Activated T-cell treated with anti-CD3 and anti-CD28 coated beads, Interleukin-2, amount 50 U/mL, for 72 hours (primary cell): ENCODE measurements around the gene MBD3. TPM values are rescaled to one million over a fixed set of nuclear protein-coding genes. Genes with fewer than 3 reads are reported as not detected.

Source experiments
- ATAC-seq, 2 donors: fragments of 150-1000 bp; cut with Tn5 transposase; replicated peaks in 1 of 2; 2 replicates each; pipeline ENCODE4 v1.10.0; 2021; ENCODE audit warnings: moderate library complexity in 2 of 2, mild to moderate bottlenecking in 1 of 2
- DNase-seq, 2 donors: peaks; one replicate each; pipeline ENCODE4 v3.0.0; 2021 to 2022; ENCODE audit warnings: mixed read lengths in 1 of 2
- H3K27ac Mint-ChIP-seq: one replicate; pipeline ENCODE4 v1.8.0; 2022; ENCODE audit warnings: mild to moderate bottlenecking, moderate library complexity, mixed read lengths
- H3K27me3 Mint-ChIP-seq: one replicate; pipeline ENCODE4 v1.8.0; 2022; ENCODE audit warnings: low read depth, mixed read lengths
- H3K36me3 Mint-ChIP-seq, 2 donors: one replicate each; pipeline ENCODE4 v1.8.0; 2022; ENCODE audit warnings: mixed read lengths in 2 of 2, mild to moderate bottlenecking in 1 of 2; ENCODE audit not compliant: insufficient read depth in 2 of 2
- H3K4me1 Mint-ChIP-seq: one replicate; pipeline ENCODE4 v1.8.0; 2022; ENCODE audit warnings: low read depth, mixed read lengths
- H3K4me3 Mint-ChIP-seq, 2 donors: one replicate each; pipeline ENCODE4 v1.8.0; 2022; ENCODE audit warnings: mild to moderate bottlenecking in 2 of 2, mixed read lengths in 2 of 2, moderate library complexity in 2 of 2
- H3K9me3 Mint-ChIP-seq, 2 donors: one replicate each; pipeline ENCODE4 v1.8.0; 2022; ENCODE audit warnings: mixed read lengths in 2 of 2
- total RNA-seq, 2 donors: library from RNA; stranded (reverse); gene quantifications; one replicate each; pipeline ENCODE4 v1.2.3, GENCODE V29; 2022

Gene MBD3
- total RNA-seq, 2 donors from 2014 or later: 71.2 to 77.9 TPM

- Mint-ChIP-seq H3K4me3 (no peak overlapping the region), H3K4me1 (no peaks in the 10 kb centered on the region), H3K27me3 (no peaks in the 10 kb centered on the region), H3K27ac (no peak overlapping the region), H3K36me3 (peaks cover 3 to 19% of the 10 kb centered on the region in 2 donors), H3K9me3 (no peaks in the 10 kb centered on the region)
- ATAC-seq (no peak), DNase-seq (no peak)
These were observed 11.7 kb downstream of the MBD3 start for GRCh38 chr19:1580957-1581356.

GRCh38 chr19:1580382-1580781 lies 12.3 kb downstream of the MBD3 start:
- H3K27me3 Mint-ChIP-seq: no peaks in the 10 kb centered on the region
- no peaks in the 10 kb centered on the region for H3K9me3 Mint-ChIP-seq
- no peaks in the 10 kb centered on the region for H3K4me1 Mint-ChIP-seq
- no peak overlapping the region for H3K4me3 Mint-ChIP-seq
- ATAC-seq (no peak), DNase-seq (no peak)
- H3K36me3 Mint-ChIP-seq: peaks cover 3 to 21% of the 10 kb centered on the region in 2 donors
- H3K27ac Mint-ChIP-seq: no peak overlapping the region

GRCh38 chr19:1579222-1579621 lies 13.4 kb downstream of the MBD3 start:
- H3K9me3 Mint-ChIP-seq: no peaks in the 10 kb centered on the region
- H3K4me1 Mint-ChIP-seq: no peaks in the 10 kb centered on the region
- DNase-seq: no peak
- H3K27me3 Mint-ChIP-seq: no peaks in the 10 kb centered on the region
- ATAC-seq: no peak
- no peak overlapping the region for H3K27ac Mint-ChIP-seq
- peaks cover 0 to 15% of the 10 kb centered on the region in 2 donors for H3K36me3 Mint-ChIP-seq
- H3K4me3 Mint-ChIP-seq: no peak overlapping the region

DNA sequence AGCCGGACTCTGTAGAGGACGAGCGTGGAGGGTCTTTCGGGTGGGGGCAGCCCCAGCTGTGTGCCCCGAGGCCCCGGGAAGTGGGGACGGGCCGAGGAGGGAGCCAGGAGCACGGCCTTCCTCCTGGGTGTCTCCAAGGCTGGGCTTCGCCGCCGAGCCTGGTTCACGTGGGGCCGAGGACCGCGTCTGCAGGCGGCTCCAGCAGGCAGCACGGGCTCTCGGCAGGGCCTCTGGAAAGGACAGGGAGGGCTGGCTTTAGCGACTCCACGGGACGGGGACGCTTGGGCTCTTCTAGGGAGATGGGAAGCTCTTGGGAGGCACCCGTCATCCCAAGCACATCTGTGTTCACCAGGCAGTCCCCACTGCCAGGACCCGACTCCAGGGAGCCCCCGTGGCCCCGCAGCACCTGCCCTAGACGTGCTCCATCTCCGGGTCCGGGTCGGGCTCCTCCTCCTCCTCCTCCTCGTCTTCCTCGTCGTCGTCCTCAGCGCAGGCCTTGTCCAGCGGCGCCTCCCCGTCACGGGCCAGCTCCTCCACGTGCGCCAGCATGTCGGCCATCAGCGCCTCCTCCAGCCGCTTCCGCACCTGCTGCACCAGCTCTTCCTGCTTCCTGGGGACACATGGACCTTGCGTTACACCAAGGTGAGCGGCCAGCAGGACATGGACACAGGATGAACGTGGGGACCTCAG lies 14.6 kb downstream of the MBD3 start:
- no peak for ATAC-seq
- DNase-seq: no peak
- Mint-ChIP-seq H3K4me3 (no peak overlapping the region), H3K27me3 (no peaks in the 10 kb centered on the region), H3K9me3 (no peaks in the 10 kb centered on the region), H3K27ac (no peak overlapping the region), H3K4me1 (no peaks in the 10 kb centered on the region), H3K36me3 (peaks cover 0 to 14% of the 10 kb centered on the region in 2 donors)

DNA sequence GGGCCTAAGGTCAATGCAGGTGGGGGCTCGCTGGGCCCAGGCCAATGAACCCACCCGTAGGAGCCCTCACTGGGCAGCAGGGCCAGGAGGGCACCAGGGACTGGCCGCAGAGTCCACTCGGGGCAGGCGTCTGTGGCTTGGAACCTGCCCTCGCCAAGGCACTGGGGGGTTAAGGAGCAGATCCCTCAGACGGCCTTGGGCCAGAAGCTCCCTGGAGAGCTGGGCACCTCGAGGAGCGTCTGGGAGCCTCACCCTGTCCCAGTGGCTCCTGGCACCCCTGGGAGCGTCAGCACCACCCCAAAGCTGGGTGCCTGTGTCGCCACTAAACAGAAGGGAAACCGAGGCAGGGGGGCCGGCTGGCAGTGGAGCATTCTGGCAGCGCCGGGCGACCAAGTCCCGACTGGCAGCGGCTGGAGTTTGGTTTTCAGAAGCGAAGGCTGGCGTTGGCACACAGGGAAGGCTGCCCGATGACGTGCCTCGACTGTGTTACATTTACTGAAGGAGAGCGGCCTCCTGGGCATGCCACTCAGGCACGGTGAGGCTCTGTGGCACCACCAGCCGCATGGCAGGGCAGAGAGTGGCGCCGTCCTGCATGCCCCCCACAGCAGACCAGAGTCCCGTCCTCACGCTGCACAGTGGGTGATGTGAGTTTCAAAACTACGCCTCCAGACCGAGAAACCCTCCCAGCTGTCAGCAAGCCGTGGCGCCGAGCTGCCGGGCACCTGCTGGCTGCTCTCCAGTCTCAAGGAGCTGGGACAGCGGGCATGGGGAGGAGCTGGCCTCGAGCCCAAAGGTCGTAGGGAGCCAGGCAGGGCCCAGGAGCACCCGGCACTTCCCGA lies 15.4 kb downstream of the MBD3 start:
- ATAC-seq: no peak
- H3K9me3 Mint-ChIP-seq: no peaks in the 10 kb centered on the region

DNA sequence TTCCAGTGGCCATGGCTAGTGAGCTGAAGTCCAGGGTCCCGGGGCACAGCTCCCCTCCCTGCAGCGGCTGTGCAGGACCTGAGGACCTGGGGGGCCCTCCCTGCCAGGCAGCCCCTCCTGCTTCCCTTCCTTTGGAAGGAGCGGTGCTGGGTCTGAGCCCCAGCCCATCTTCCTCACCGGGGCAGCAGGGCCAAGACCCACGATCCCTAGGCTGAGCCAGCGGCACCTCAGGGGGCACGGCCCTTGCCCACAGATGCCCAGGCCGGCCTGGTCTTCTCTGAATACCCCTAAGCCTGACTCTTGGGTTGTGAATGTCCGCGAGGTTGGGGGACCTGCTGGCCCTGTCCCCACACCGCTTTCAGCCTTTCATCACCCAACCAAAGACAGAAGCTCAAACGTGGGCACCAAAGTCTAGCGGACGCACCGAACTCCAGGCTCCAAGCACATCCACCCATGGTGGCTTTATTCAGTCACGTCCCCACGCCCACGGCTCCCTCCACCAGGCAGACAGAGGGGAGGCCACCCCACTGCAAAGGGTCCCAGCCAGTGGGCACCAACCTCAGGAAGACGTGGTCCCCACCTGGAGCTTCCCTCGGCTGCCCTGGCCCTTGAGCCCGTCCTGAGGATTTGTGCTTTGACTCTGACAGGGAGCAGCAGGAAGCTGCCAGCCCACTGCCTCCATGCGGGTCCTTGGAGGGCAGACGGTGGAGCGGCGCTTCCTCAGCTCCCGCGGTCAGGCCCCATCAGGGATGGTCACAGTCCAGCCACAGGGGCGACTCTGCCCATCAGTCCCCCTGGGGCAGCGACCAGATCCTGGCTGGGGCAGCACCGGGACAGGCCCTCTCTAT lies 16.2 kb downstream of the MBD3 start:
- Mint-ChIP-seq H3K27ac (no peak overlapping the region), H3K4me3 (no peak overlapping the region), H3K4me1 (no peaks in the 10 kb centered on the region), H3K9me3 (no peaks in the 10 kb centered on the region), H3K36me3 (peaks cover 0 to 13% of the 10 kb centered on the region in 2 donors), H3K27me3 (no peaks in the 10 kb centered on the region)
- DNase-seq: no peak
- peak in 1 of 2 donors; percentile 13 for ATAC-seq

More for the DNA sequence above, 15.4 kb downstream of the MBD3 start:
- Mint-ChIP-seq H3K4me1 (no peaks in the 10 kb centered on the region), H3K27ac (no peak overlapping the region), H3K36me3 (peaks cover 0 to 13% of the 10 kb centered on the region in 2 donors), H3K4me3 (no peak overlapping the region), H3K27me3 (no peaks in the 10 kb centered on the region)
- no peak for DNase-seq

GRCh38 chr19:1575323-1576241 lies 17.1 kb downstream of the MBD3 start:
- DNase-seq (no peak), ATAC-seq (no peak)
- H3K9me3 Mint-ChIP-seq: no peaks in the 10 kb centered on the region
- no peak overlapping the region for H3K27ac Mint-ChIP-seq
- H3K4me1 Mint-ChIP-seq: no peaks in the 10 kb centered on the region
- peaks cover 0 to 13% of the 10 kb centered on the region in 2 donors for H3K36me3 Mint-ChIP-seq
- no peak overlapping the region for H3K4me3 Mint-ChIP-seq
- H3K27me3 Mint-ChIP-seq: peaks cover 2% of the 10 kb centered on the region

DNA sequence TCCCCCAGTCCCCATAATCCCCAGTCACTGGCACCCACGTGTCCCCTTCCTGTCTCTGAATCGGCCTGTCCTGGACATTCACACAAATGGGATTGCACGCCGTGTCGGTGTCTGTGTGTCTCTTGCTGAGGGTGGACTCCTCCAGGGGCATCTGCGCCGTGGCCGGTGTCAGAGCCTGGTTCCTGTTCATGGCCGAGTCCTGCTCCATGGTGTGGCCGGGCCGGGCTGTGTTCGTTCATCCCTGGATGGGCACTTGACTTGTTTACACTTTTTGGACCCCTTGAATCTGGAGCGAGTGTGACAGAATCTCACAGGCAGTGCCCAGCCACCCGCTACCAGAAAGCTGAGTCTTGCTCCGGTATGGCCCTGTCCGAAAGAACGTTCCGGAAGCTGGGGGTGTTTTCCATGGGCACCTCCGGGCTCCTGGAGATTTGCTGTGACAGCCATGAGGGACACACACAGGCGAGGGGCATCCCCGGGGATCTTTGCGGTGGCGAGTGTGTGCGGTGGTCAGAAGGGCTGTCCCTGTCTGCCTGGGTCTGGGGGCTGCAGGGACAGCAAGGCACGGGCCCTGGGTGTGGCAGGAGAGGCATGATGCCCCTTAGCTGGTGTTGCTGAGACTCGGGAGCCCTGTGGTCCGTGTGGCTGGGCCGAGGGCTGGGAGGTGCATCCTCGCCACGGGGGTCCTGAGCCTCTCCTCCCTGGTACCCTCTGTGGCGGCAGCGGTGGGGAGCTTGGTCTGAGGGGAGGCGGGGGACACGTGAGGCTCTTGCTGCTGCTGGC lies 18.1 kb downstream of the MBD3 start:
- no peak for DNase-seq
- Mint-ChIP-seq H3K36me3 (peaks cover 0 to 7% of the 10 kb centered on the region in 2 donors), H3K9me3 (no peaks in the 10 kb centered on the region), H3K27me3 (peaks cover 12% of the 10 kb centered on the region), H3K27ac (no peak overlapping the region), H3K4me1 (peaks cover 7% of the 10 kb centered on the region), H3K4me3 (no peak overlapping the region)
- no peak for ATAC-seq

DNA sequence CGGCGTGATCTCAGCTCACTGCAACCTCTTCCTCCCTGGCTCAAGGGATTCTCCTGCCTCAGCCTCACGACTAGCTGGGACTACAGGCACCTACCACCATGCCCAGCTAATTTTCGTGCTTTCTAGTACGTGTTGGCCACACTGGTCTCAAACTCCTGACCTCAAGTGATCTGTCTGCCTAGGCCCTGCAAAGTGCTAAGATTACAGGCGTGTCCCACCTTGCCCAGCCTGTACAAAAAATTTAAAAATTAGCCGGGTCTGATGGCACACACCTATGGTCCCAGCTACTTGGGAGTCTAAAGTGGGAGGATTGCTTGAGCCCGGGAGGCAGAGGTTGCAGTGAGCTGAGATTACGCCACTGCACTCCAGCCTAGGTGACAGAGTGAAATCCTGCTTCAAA lies 19.9 kb downstream of the MBD3 start:
- peaks cover 13% of the 10 kb centered on the region for H3K27me3 Mint-ChIP-seq
- no peak for DNase-seq
- ATAC-seq: no peak
- H3K27ac Mint-ChIP-seq: no peak overlapping the region
- H3K36me3 Mint-ChIP-seq: peaks cover 0 to 3% of the 10 kb centered on the region in 2 donors
- no peaks in the 10 kb centered on the region for H3K9me3 Mint-ChIP-seq
- H3K4me1 Mint-ChIP-seq: peaks cover 7% of the 10 kb centered on the region
- H3K4me3 Mint-ChIP-seq: no peak overlapping the region

GRCh38 chr19:1571358-1571757 lies 21.3 kb downstream of the MBD3 start:
- ATAC-seq: no peak

DNA sequence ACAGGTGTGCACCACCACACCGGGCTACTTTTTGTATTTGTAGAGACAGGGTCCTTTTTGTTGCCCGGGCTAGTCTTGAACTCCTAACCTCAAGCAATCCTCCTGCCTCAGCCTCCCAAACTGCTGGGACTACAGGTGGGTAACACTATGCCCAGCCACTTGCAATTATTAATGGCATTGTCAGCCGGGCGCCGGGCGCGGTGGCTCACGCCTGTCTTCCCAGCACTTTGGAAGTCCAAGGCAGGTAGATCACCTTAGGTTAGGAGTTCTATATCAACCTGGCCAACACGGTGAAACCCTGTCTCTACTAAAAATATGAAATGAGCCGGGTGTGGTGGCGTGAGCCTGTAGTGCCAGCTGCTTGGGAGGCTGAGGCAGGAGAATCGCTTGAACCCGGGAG lies 21.8 kb downstream of the MBD3 start:
- ATAC-seq (no peak), DNase-seq (no peak)
- Mint-ChIP-seq H3K27ac (no peak overlapping the region), H3K4me3 (no peak overlapping the region), H3K4me1 (peaks cover 7% of the 10 kb centered on the region), H3K27me3 (peaks cover 13% of the 10 kb centered on the region), H3K36me3 (peaks cover 0 to 1% of the 10 kb centered on the region in 2 donors), H3K9me3 (no peaks in the 10 kb centered on the region)

More at GRCh38 chr19:1571358-1571757, 21.3 kb downstream of the MBD3 start:
- Mint-ChIP-seq H3K27ac (no peak overlapping the region), H3K4me1 (peaks cover 7% of the 10 kb centered on the region), H3K4me3 (no peak overlapping the region), H3K36me3 (peaks cover 0 to 3% of the 10 kb centered on the region in 2 donors), H3K27me3 (peaks cover 13% of the 10 kb centered on the region), H3K9me3 (no peaks in the 10 kb centered on the region)
- no peak for DNase-seq
